ENCODE results near the gene CCL14.

Gene CCL14

DNA sequence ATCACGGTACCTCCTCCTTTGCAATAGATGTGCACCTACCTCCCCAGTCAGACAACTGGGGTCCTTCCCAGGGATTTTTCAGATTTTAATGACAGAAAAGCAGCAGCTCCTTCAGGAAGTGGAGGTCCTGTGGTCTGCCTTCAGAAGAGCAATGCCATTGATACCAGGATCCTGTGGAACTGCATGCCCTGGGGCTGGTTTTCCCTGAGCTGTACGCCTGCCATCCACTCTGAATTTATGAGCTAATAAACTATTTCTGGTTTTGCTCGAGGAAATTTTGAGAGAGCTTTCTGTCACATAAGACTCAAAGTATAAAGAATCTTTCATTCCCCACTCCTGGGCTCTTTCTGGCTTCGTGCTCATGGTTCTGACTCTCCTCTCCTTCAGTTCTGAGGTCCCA, 41.2 kb upstream of the CCL14 start:
- H3K27me3 ChIP-seq (ENCODE audit: insufficient read depth, low read length), result no peaks in the 10 kb centered on the region
- no peaks in the 10 kb centered on the region for H3K79me1 ChIP-seq (ENCODE audit: low read length)
- H3K27ac ChIP-seq (ENCODE audit: low read depth, low read length), result no peak overlapping the region
- H3K4me2 ChIP-seq (ENCODE audit: low read length), result no peak overlapping the region
- H3K9ac ChIP-seq (ENCODE audit: low read length), result no peak overlapping the region
- H2BK120ac ChIP-seq (ENCODE audit: insufficient read depth, low read length, poor library complexity), result no peak overlapping the region
- peaks cover 2% of the 10 kb centered on the region for H3K9me3 ChIP-seq (ENCODE audit: insufficient read depth, low read depth, low read length)
- H2BK12ac ChIP-seq (ENCODE audit: low read length), result no peak overlapping the region
- no peak overlapping the region for H4K8ac ChIP-seq (ENCODE audit: low read depth, low read length)
- WGBS (ENCODE audit: extremely low coverage, insufficient coverage, insufficient read length), result no CpG with 5 or more reads among the region's 4 CpGs
- no peak overlapping the region for H2BK5ac ChIP-seq (ENCODE audit: low read depth, low read length, poor library complexity)
- no peak overlapping the region for H3K18ac ChIP-seq (ENCODE audit: low read length)
- H3K36me3 ChIP-seq (ENCODE audit: control insufficient read depth in 1 of 2, insufficient read depth in 2 of 2, low read length in 2 of 2), result no peaks in the 10 kb centered on the region
- no peak overlapping the region for H2AK5ac ChIP-seq (ENCODE audit: low read length)
- H2AFZ ChIP-seq (ENCODE audit: insufficient read depth, low read length, poor library complexity), result no peak overlapping the region
- H3K23ac ChIP-seq (ENCODE audit: low read length), result no peak overlapping the region
- no peak overlapping the region for H3K4ac ChIP-seq (ENCODE audit: low read depth, low read length)
- no peak overlapping the region for H4K12ac ChIP-seq (ENCODE audit: low read depth, low read length)
- no peaks in the 10 kb centered on the region for H3K4me1 ChIP-seq (ENCODE audit: control insufficient read depth in 1 of 2, insufficient read depth in 2 of 2, low read length in 2 of 2)
- H4K91ac ChIP-seq (ENCODE audit: low read depth, low read length), result no peak overlapping the region
- H3K4me3 ChIP-seq (ENCODE audit: low read depth, low read length), result no peak overlapping the region
- H3K79me2 ChIP-seq (ENCODE audit: control insufficient read depth, insufficient read depth, low read length, poor library complexity), result no peaks in the 10 kb centered on the region
- no peak overlapping the region for H3K14ac ChIP-seq (ENCODE audit: low read length)
- DNase-seq, result no peak

DNA sequence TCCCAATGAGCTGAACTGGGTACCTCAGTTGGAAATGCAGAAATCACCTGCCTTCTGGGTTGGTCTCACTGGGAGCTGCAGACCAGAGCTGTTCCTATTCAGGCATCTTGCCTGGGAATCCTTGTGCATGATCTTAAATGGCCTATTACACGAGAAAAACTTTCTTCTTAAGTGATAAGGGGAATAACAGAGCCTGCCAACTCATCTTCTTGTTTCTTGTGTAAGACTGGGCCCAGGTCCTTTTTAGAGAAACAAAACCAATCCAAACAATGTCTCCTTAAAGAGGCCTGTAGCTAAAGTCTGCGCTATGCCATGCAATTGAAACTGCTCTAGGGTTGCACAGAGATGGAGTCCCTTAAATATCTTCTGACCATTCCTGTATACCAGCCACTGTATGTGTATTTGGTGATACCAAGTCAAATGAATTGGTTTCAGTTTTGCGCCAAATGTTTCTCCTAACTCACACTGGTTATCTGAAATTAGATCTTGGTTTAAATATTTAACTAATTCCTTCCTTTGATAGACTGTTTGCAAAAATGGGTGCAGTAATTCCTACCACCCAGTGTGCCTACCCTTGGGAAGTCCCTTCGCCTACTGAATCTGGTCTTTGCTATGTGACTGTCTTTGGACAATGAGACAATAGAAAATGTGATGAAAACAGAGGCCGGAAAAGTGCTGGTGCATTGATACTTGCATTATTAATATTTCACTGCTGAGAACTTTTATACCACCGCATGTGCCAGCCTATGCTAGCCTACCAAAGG, 37.8 kb upstream of the CCL14 start:
- no peak overlapping the region for H3K9ac ChIP-seq (ENCODE audit: low read length)
- no peak overlapping the region for H3K14ac ChIP-seq (ENCODE audit: low read length)
- no peak overlapping the region for H3K27ac ChIP-seq (ENCODE audit: low read depth, low read length)
- H3K4me2 ChIP-seq (ENCODE audit: low read length), result no peak overlapping the region
- DNase-seq, result no peak
- no peaks in the 10 kb centered on the region for H3K27me3 ChIP-seq (ENCODE audit: insufficient read depth, low read length)
- no peak overlapping the region for H4K91ac ChIP-seq (ENCODE audit: low read depth, low read length)
- no peak overlapping the region for H2BK120ac ChIP-seq (ENCODE audit: insufficient read depth, low read length, poor library complexity)
- no peak overlapping the region for H2BK12ac ChIP-seq (ENCODE audit: low read length)
- H3K9me3 ChIP-seq (ENCODE audit: insufficient read depth, low read depth, low read length), result peaks cover 2% of the 10 kb centered on the region
- no peak overlapping the region for H3K23ac ChIP-seq (ENCODE audit: low read length)
- no peaks in the 10 kb centered on the region for H3K79me1 ChIP-seq (ENCODE audit: low read length)
- H2AK5ac ChIP-seq (ENCODE audit: low read length), result no peak overlapping the region
- H3K79me2 ChIP-seq (ENCODE audit: control insufficient read depth, insufficient read depth, low read length, poor library complexity), result no peaks in the 10 kb centered on the region
- no peak overlapping the region for H4K12ac ChIP-seq (ENCODE audit: low read depth, low read length)
- H3K4me3 ChIP-seq (ENCODE audit: low read depth, low read length), result no peak overlapping the region
- no peak overlapping the region for H4K8ac ChIP-seq (ENCODE audit: low read depth, low read length)
- no peak overlapping the region for H3K18ac ChIP-seq (ENCODE audit: low read length)
- H3K4ac ChIP-seq (ENCODE audit: low read depth, low read length), result no peak overlapping the region
- no peaks in the 10 kb centered on the region for H3K4me1 ChIP-seq (ENCODE audit: control insufficient read depth in 1 of 2, insufficient read depth in 2 of 2, low read length in 2 of 2)
- H2BK5ac ChIP-seq (ENCODE audit: low read depth, low read length, poor library complexity), result no peak overlapping the region
- no CpG with 5 or more reads among the region's 6 CpGs for WGBS (ENCODE audit: extremely low coverage, insufficient coverage, insufficient read length)
- H2AFZ ChIP-seq (ENCODE audit: insufficient read depth, low read length, poor library complexity), result no peak overlapping the region
- no peaks in the 10 kb centered on the region for H3K36me3 ChIP-seq (ENCODE audit: control insufficient read depth in 1 of 2, insufficient read depth in 2 of 2, low read length in 2 of 2)

DNA sequence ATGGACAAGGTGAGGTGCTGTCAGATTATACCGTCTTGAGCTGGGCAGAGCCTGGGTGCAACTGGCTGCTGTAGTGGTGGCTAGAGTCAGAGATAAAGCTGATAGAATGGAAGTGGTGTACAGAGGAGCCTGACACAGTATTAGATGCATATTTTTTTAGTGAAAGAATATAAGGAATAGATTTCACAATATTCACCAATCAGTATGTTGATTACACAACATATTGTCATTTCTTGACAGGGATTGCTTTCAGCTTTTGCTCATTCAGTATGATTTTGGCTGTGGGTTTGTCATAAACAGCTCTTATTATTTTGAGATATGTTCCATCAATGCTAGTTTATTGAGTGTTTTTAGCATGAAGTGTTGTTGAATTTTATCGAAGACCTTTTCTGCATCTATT, 32.9 kb upstream of the CCL14 start:
- H3K18ac ChIP-seq (ENCODE audit: low read length), result no peak overlapping the region
- no peak overlapping the region for H3K4me2 ChIP-seq (ENCODE audit: low read length)
- H3K27ac ChIP-seq (ENCODE audit: low read depth, low read length), result no peak overlapping the region
- no peak overlapping the region for H4K12ac ChIP-seq (ENCODE audit: low read depth, low read length)
- H3K4me3 ChIP-seq (ENCODE audit: low read depth, low read length), result no peak overlapping the region
- no peak overlapping the region for H3K23ac ChIP-seq (ENCODE audit: low read length)
- H3K36me3 ChIP-seq (ENCODE audit: control insufficient read depth in 1 of 2, insufficient read depth in 2 of 2, low read length in 2 of 2), result no peaks in the 10 kb centered on the region
- DNase-seq, result no peak
- H3K4ac ChIP-seq (ENCODE audit: low read depth, low read length), result no peak overlapping the region
- H2AFZ ChIP-seq (ENCODE audit: insufficient read depth, low read length, poor library complexity), result no peak overlapping the region
- WGBS (ENCODE audit: extremely low coverage, insufficient coverage, insufficient read length), result no CpG with 5 or more reads among the region's 2 CpGs
- H3K9ac ChIP-seq (ENCODE audit: low read length), result no peak overlapping the region
- no peaks in the 10 kb centered on the region for H3K79me2 ChIP-seq (ENCODE audit: control insufficient read depth, insufficient read depth, low read length, poor library complexity)
- H2BK120ac ChIP-seq (ENCODE audit: insufficient read depth, low read length, poor library complexity), result no peak overlapping the region
- H2AK5ac ChIP-seq (ENCODE audit: low read length), result no peak overlapping the region
- no peak overlapping the region for H2BK12ac ChIP-seq (ENCODE audit: low read length)
- H3K79me1 ChIP-seq (ENCODE audit: low read length), result no peaks in the 10 kb centered on the region
- H3K27me3 ChIP-seq (ENCODE audit: insufficient read depth, low read length), result no peaks in the 10 kb centered on the region
- H4K8ac ChIP-seq (ENCODE audit: low read depth, low read length), result no peak overlapping the region
- H3K14ac ChIP-seq (ENCODE audit: low read length), result no peak overlapping the region
- H3K9me3 ChIP-seq (ENCODE audit: insufficient read depth, low read depth, low read length), result no peaks in the 10 kb centered on the region
- H3K4me1 ChIP-seq (ENCODE audit: control insufficient read depth in 1 of 2, insufficient read depth in 2 of 2, low read length in 2 of 2), result no peaks in the 10 kb centered on the region
- H2BK5ac ChIP-seq (ENCODE audit: low read depth, low read length, poor library complexity), result no peak overlapping the region
- no peak overlapping the region for H4K91ac ChIP-seq (ENCODE audit: low read depth, low read length)

GRCh38 chr17:36017799-36018198, 31.3 kb upstream of the CCL14 start, which contains the start of gene CCL23:
Gene CCL23 (minus strand): TSS chr17:36017972. CDS start chr17:36017897, 75 bp downstream.
- Histone ChIP-seq H2AK5ac (ENCODE audit: low read length) (no peak within 1 kb of the TSS), H3K4me3 (ENCODE audit: low read depth, low read length) (no peak within 1 kb of the TSS)

More at GRCh38 chr17:36017799-36018198, 31.3 kb upstream of the CCL14 start, which contains the start of gene CCL23:
- H4K91ac ChIP-seq (ENCODE audit: low read depth, low read length), result no peak within 1 kb of the TSS
- no peak within 1 kb of the TSS for H2BK12ac ChIP-seq (ENCODE audit: low read length)
- no peak within 1 kb of the TSS for H3K9ac ChIP-seq (ENCODE audit: low read length)
- no peak within 1 kb of the TSS for H2BK120ac ChIP-seq (ENCODE audit: insufficient read depth, low read length, poor library complexity)
- no peaks in the 10 kb centered on the region for H3K36me3 ChIP-seq (ENCODE audit: control insufficient read depth in 1 of 2, insufficient read depth in 2 of 2, low read length in 2 of 2)
- no peak within 1 kb of the TSS for H4K8ac ChIP-seq (ENCODE audit: low read depth, low read length)
- H3K79me1 ChIP-seq (ENCODE audit: low read length), result no peaks in the 10 kb centered on the region
- H3K18ac ChIP-seq (ENCODE audit: low read length), result no peak within 1 kb of the TSS
- WGBS (ENCODE audit: extremely low coverage, insufficient coverage, insufficient read length), result no CpG with 5 or more reads among the region's 6 CpGs
- H3K14ac ChIP-seq (ENCODE audit: low read length), result no peak within 1 kb of the TSS
- no peak within 1 kb of the TSS for H2BK5ac ChIP-seq (ENCODE audit: low read depth, low read length, poor library complexity)
- no peaks in the 10 kb centered on the region for H3K4me1 ChIP-seq (ENCODE audit: control insufficient read depth in 1 of 2, insufficient read depth in 2 of 2, low read length in 2 of 2)
- peaks cover 4% of the 10 kb centered on the region for H3K9me3 ChIP-seq (ENCODE audit: insufficient read depth, low read depth, low read length)
- peak within 1 kb of the TSS; percentile 18 for H4K12ac ChIP-seq (ENCODE audit: low read depth, low read length)
- no peaks in the 10 kb centered on the region for H3K79me2 ChIP-seq (ENCODE audit: control insufficient read depth, insufficient read depth, low read length, poor library complexity)
- no peak within 1 kb of the TSS for H3K27ac ChIP-seq (ENCODE audit: low read depth, low read length)
- no peak within 1 kb of the TSS for H2AFZ ChIP-seq (ENCODE audit: insufficient read depth, low read length, poor library complexity)
- no peak within 1 kb of the TSS for H3K23ac ChIP-seq (ENCODE audit: low read length)
- no peaks in the 10 kb centered on the region for H3K27me3 ChIP-seq (ENCODE audit: insufficient read depth, low read length)
- no peak within 1 kb of the TSS for H3K4me2 ChIP-seq (ENCODE audit: low read length)
- no peak within 1 kb of the TSS for H3K4ac ChIP-seq (ENCODE audit: low read depth, low read length)
- DNase-seq, result no peak
